ENCODE measurements around the gene PRPF31.
"Not testable (repeated sequence)": the region's sequence is repeated elsewhere in the genome, so short reads cannot be mapped to it uniquely, and the experiment has no call there.

The PRPF31 gene

DNA sequence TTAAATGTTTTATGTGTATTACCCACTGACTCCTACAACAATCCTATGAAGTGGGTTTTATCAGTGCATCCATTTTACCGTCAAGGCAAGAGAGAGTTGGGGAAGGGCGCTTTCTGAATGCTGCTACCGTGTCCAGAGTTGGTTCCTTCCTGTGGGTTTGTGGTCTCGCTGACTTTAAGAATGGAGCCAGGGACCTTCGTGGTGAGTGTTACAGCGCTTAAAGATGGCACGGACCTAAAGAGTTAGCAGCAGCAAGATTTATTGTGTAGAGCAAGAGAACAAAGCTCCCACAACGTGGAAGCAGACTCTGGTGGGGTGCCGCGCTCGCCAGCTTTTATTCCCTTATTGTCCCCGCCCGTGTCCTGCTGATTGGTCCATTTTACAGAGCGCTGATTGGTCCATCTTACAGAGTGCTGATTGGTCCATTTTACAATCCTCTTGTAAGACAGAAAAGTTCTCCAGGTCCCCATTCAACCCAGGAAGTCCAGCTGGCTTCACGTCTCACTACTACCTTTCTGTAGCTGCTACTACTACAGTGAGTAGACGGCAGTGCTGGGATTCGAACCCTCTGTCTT lies 21.0 kb upstream of the PRPF31 start:
- no peak overlapping the region for H3K4me3 ChIP-seq (ENCODE audit: low read depth, low read length)
- no peak for TF ChIP-seq CTCF (IDR thresholded peaks at IDR 0.05; ENCODE audit: low read depth, low read length)

DNA sequence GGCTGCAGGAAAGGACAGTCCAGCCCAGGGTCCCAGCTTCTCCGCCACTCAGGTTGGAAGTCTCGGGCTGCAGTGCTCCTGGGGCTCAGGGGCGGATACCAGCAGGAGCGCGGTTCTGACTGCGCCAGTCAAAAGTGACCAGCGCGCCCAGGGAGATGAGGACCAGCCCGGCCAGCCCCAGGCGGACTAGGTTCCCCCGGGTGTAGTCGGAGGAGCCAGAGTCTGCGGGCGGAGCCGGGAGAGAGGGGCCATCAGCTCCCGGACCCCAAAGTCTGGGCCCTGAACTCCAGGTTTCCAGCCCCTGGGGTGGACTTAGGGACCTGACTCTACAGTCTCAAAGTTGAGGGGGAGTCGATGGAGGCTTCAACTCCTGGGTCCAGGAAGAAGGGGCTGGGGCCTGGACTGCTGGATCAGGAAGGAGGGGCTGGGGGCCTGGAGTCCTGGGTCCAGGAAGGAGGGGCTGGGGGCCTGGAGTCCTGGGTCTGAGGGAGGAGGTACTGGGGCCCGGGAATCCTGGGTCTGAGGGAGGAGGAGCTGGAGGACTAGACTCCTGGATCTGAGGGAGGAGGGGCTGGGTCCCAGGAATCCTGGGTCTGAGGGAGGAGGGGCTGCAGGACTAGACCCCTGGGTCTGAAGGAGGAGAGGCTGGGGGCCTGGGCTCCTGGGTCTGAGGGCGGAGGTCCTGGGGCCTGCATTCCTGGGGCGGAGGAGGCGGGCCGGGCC lies 20.3 kb upstream of the PRPF31 start:
- H3K4me3 ChIP-seq (ENCODE audit: low read depth, low read length) = peak overlapping the region; percentile 30; the same call in 1 of the 2 replicates
- TF ChIP-seq CTCF (IDR thresholded peaks at IDR 0.05; ENCODE audit: low read depth, low read length) = no peak

DNA sequence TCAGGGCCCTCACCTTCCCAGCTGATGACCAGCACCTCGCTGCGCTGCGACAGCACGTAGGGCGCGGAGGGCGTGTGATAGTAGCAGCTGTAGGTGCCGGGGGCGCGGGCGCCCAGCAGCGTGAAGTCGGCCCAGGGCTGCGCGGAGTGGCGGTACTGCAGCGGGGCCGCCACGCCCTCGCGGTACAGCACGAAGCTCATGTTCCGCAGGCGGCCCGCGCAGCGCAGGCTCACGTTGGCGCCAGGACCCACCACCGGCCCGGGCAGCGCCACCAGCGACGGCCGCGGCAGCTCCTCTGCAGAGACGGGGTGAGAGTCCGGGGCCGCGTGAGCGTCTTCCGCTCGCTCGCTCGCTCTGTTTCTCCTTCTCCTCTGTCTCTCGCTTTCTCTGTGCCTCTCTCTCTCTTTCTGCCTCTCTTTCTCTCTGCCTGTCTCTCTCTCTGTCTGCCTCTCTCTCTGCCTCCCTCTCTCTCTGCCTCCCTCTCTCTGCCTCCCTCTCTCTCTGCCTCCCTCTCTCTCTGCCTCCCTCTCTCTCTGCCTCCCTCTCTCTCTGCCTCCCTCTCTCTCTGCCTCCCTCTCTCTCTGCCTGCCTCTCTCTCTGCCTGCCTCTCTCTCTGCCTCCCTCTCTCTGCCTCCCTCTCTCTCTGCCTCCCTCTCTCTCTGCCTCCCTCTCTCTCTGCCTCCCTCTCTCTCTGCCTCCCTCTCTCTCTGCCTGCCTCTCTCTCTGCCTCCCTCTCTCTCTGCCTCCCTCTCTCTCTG lies 19.5 kb upstream of the PRPF31 start:
- H3K4me3 ChIP-seq (ENCODE audit: low read depth, low read length) = peak overlapping the region; percentile 30; the same call in 1 of the 2 replicates

DNA sequence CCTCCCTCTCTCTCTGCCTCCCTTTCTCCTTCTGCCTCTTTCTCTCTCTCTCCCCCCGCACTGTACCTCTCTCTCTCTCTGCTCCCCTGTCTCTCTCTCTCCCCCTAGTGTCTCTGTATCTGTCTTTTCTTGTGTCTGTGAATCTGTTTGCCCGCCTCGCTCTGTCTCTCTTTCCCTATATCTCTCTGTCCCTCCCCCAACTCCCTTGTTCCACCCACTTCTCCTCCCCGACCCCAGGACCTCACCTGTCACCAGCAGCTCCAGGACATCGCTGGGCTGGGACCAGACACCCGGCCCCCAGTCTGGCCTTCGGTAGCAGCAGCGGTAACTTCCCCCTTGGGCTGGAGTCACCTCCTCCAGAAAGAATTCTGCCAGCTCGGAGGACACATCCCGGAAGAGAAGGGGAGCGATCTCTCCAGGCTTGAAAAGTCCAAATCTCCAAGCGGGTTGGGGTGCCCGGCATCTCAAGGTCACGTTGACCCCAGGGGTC lies 18.9 kb upstream of the PRPF31 start:
- H3K4me3 ChIP-seq (ENCODE audit: low read depth, low read length) = no peak overlapping the region
- TF ChIP-seq CTCF (IDR thresholded peaks at IDR 0.05; ENCODE audit: low read depth, low read length) = peak; percentile 13; the same call in 1 of the 2 replicates

DNA sequence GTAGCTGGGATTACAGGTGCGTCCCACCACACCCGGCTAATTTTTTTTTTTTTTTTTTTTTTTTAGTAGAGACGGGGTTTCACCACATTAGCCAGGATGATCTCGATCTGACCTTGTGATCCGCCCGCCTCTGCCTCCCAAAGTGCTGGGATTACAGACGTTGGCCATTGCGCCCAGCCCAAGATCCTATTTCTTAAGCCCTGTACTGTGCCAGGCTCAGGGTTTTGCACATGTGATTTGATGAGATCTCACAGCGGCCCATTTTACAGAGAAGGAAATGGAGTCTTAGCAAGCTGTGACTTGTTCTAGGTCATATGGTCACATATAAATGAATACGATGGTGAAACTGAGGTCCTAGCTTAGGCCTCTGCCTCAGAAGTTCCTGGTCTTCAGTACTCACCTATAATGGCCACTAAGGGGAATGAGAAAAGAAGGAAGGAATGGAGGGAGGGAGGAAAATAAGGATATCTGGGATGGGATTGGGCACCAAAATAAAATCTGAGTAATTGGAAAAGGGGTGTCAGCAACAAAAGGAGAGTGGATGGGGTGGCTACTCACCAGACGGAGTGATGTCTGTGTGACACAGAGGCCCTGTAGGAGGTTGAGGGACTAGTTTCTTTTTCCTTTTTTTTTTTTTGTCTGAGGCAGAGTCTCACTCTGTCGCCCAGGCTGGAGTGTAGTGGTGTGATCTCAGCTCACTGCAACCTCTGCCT lies 16.2 kb upstream of the PRPF31 start:
- no peak overlapping the region for H3K4me3 ChIP-seq (ENCODE audit: low read depth, low read length)
- no peak for TF ChIP-seq CTCF (IDR thresholded peaks at IDR 0.05; ENCODE audit: low read depth, low read length)

- H3K4me3 ChIP-seq (ENCODE audit: low read depth, low read length) = not testable (repeated sequence)
Observed at GRCh38 chr19:54099903-54100255, 15.7 kb upstream of the PRPF31 start.

- H3K4me3 ChIP-seq (ENCODE audit: low read depth, low read length) = no peak within 1 kb of the TSS
- no peak for TF ChIP-seq CTCF (IDR thresholded peaks at IDR 0.05; ENCODE audit: low read depth, low read length)
Observed at GRCh38 chr19:54100561-54100960, 15.0 kb upstream of the PRPF31 start, which contains the start of gene OSCAR. Gene OSCAR, minus strand, starts transcription at chr19:54100803. Its CDS starts 11 bp downstream, at chr19:54100792.
